Medulla oblongata (tissue), 1 donor: Measurements from ENCODE around the gene CACNA1S.

Experiments
- DNase-seq: peaks from one replicate; pipeline ENCODE4 v3.0.0-alpha.2; 2015; ENCODE audit errors: extremely low spot score

CACNA1S gene

GRCh38 chr1:201013991-201014815 is 98.0 kb downstream of the CACNA1S start:
- peak; percentile 72 for DNase-seq

- no peak for DNase-seq
Measured at GRCh38 chr1:201013031-201013485, 99.2 kb downstream of the CACNA1S start.

DNA sequence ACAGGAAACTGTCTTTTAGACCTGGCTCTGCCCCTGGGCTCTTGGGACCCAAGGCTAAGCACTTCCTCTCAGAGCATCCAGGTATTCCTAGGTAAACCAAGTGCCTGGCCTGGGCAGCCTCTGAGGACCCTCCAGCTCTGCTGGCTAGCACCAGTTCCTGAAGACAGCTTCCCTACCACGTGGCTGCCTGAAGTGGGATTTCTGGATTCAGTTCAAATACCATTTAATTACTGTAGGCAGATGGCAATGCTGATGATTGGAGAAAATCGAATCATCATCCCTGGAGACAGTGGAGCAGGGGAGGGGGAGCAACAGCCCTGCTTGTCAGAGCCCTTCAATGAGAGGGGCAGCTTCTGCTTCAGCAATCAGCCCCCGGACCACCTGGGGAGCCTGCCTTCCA is 100.6 kb downstream of the CACNA1S start:
- DNase-seq = no peak

GRCh38 chr1:201009962-201010645 is 102.1 kb downstream of the CACNA1S start:
- DNase-seq = peak; percentile 79

DNA sequence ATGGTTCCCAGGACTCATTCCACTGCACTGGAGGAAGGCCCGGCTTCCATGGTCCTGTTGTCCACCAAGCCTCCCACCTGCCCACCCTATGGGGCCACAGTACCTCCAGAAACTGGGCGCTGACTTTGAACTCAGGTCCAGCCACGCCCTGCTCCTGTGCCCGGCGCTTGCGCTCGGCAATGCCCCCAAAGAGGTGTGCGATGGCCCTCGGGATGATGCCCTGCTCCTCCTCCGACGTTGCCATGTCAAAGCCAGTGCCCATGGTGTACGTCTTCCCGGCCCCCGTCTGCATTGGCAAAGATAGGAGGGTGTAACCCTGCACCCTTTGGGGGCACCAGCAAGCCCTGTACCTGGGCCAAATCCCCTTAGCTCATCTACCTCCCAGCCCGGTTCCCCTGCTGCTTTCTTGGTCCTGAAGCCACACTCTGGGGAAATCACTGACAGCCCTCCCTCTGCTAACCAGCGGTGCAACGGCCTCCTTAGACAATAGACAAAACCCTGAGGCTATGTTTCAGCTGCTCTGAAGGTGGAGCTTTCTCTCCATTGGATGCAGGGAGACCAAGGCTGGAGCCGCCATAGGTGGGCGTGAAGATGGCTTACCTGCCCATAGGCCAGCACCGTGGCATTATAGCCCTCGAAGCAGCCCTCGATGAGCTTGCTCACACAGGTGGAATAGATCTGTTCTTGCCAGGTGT is 103.4 kb downstream of the CACNA1S start:
- DNase-seq = no peak

- no peak for DNase-seq
Measured at GRCh38 chr1:201007481-201007880, 104.7 kb downstream of the CACNA1S start.

DNA sequence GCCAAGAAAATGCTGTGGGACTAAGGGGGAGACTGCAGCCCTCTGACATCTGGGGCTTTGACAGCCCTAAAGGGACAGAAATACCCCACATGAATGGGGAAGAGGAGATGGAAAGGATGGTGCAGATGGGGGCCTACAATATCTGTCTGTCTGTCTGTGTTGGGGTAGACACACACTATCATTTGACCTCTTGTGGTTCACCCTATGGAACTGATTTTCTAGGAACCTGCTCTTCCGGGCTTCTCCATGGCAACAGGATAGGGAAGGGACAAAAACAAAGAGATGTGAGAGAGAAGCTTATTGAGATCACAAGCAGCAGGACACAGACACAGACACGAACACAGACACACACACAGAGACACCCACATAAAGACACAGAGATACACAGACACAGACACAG is 105.8 kb downstream of the CACNA1S start:
- DNase-seq = no peak

DNA sequence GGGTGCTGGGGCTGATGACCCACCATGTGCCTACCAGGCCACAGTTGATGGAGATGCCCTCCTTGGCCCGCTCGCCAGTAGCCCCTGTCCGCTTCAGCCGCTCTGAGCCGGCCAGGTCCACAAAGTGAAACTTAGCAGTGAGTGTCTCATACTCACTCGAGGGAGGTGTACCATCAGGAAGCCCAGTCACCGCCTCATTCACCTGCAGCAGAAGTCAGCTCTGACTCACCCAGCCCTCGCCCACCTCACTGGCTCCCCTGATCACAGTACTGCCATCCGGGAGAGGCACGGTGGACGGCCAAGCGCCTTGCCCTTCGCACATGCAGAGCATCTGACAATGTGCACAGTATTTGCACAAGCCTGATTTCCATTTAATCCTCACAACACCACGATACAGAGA is 107.5 kb downstream of the CACNA1S start:
- DNase-seq = no peak

DNA sequence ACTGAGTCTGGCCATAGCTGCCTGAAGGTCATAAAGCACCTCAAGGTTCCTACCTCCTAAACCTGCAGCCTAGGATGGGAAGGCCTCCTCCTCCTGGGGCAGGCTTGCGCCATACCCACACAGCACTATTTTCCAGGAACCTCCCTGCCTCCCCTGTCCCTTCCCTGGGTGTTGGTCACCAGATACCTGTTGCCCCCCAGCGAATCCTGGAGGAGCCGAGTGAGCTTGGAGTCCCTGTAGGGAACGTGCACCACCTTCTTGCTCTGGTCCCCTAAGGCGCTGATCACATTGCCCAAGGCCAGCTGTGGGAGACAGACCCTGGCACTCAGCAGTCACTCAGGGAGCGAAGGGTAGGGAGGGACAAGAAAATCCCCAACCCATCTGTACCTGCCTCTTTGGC is 108.1 kb downstream of the CACNA1S start:
- DNase-seq = no peak

DNA sequence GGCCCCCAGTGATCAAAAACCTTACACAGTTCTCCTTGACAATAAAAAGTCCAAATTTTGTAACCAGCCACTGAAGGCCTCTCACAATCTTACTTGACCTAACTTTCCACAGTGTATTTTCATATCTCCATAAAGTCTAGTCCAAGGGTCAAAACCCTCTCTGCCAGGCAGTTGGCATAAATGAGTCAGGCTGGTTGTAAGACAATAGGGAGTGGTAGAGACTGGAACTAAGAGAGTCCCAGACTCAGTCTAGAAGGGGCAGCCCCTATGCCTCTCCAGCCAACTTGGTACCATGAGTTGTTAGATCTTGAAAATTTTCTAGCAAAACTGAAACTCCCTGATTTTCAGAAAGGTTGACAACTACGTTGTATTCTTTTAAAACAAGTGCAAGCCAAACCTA is 109.7 kb downstream of the CACNA1S start:
- no peak for DNase-seq

GRCh38 chr1:201001962-201002361 is 110.3 kb downstream of the CACNA1S start:
- no peak for DNase-seq

- DNase-seq = no peak
Measured at GRCh38 chr1:201000391-201000790, 111.8 kb downstream of the CACNA1S start.

GRCh38 chr1:200999667-201000066 is 112.6 kb downstream of the CACNA1S start:
- DNase-seq = no peak

GRCh38 chr1:200998323-200998722 is 113.9 kb downstream of the CACNA1S start:
- no peak for DNase-seq

DNA sequence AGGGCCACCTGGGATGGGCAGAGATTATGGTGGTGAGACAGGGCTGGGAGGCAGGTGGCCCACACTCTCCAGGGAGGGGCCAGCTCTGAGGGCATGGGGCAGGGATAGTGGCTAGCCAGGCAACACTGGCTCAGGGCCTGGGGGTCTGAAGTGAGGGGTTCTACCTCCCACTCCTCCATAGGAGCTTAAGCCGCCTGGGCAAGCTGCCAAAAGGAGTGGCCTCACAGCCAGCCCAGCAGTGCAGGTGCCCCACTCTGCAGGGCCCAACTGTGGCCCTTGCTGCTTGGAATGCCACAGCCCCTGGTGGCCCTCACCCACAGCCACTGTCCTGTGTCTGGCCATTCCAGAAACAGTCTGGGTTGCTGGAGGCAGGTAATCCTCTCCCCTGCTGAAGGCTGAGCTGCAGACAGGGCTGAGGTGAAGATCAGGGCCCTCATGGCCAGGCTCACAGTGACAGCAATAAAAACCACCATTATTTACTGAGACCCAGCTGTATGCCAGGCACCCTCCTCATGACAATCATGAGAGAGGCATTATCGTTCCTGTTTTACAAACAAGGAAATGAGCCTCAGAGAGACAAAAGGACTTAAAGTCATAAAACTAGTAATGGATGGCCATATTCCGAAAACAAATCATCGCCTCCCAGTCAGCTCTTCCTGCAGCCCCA is 119.7 kb downstream of the CACNA1S start:
- peak; percentile 18 for DNase-seq

DNA sequence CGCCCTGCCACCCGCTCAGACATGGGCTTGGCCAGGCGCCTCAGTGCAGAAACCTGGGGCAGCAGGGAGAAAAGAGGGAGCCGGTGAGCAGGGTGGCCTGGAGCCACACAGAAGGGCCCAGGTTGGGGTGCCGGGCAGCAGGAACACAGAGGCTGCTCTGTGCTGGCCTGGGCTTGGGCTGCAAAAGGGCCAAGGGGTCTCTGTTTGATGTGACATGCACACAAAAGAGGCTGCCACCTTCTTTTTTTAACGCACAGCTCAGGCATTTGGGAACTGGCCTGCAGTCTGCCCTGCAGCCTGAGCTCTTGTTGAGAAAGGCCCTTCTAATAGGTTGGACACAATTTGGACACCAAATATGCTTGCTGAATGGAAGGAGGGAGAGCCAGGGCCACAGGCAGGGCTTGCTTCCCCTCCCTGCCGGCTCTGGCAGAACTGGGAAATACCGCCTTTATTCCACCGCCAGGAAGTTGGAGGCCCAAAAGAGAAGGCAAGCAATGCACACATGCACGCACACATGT is 121.1 kb downstream of the CACNA1S start:
- peak; percentile 56 for DNase-seq

DNA sequence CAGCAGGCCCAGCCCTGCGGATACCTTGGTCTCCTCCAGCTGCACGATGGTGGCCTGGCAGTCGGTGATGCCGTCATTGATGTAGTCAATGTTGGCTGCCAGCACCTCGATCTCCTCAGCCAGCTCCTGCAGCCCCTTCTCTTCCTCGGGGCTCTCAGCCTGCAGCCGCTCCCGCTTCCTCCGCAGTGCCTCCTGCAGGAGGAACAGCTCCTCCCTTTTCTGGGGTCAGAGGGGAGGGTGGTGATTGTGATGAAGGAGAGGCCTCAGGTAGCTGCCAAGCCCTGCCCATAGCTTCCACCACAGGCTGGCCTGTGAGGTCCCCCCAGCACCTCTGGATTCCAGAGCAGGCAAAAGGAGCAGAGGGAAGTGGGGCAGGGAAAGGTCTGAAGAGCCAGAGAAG is 122.1 kb downstream of the CACNA1S start:
- DNase-seq = no peak
